Loucy (cell line): ENCODE data around the gene ZNF318.
"Not testable (repeated sequence)": the region's sequence is repeated elsewhere in the genome, so short reads cannot be mapped to it uniquely, and the experiment has no call there.

Source experiments
- H2AFZ ChIP-seq: fragments of 200-600 bp; sonication (generic); 2 replicates; pipeline ENCODE4 v1.6.0; 2016; ENCODE audit warnings: antibody characterized with exemption, mild to moderate bottlenecking, low read length, moderate library complexity
- H3F3A ChIP-seq: fragments of 200-600 bp; 2 replicates; pipeline ENCODE4 v1.6.0; 2016; ENCODE audit warnings: antibody characterized with exemption, low read depth, mild to moderate bottlenecking
- H3K27me3 ChIP-seq: fragments of 200-600 bp; sonication (generic); 2 replicates; pipeline ENCODE4 v1.6.1; 2014; ENCODE audit warnings: low read length, mild to moderate bottlenecking; ENCODE audit not compliant: insufficient read depth, poor library complexity, severe bottlenecking
- H3K36me3 ChIP-seq: fragments of 200-600 bp; sonication (generic); 2 replicates; pipeline ENCODE4 v1.6.1; 2016; ENCODE audit warnings: low read length; ENCODE audit not compliant: insufficient read depth
- H3K4me1 ChIP-seq: fragments of 200-600 bp; sonication (generic); 2 replicates; pipeline ENCODE4 v1.5.1; 2014; ENCODE audit warnings: low read length, mild to moderate bottlenecking; ENCODE audit not compliant: insufficient read depth, poor library complexity, severe bottlenecking
- H3K4me2 ChIP-seq: fragments of 200-600 bp; sonication (generic); 2 replicates; pipeline ENCODE4 v1.6.0; 2014; ENCODE audit warnings: antibody characterized with exemption, low read length, low read depth, mild to moderate bottlenecking; ENCODE audit not compliant: poor library complexity, severe bottlenecking
- H3K4me3 ChIP-seq: fragments of 200-600 bp; sonication (generic); 2 replicates; pipeline ENCODE4 v1.5.1; 2014; ENCODE audit warnings: low read length, mild to moderate bottlenecking, mixed read lengths; ENCODE audit not compliant: poor library complexity, severe bottlenecking
- H3K79me2 ChIP-seq: fragments of 200-600 bp; sonication (generic); 2 replicates; pipeline ENCODE4 v1.6.1; 2014; ENCODE audit warnings: low read length; ENCODE audit not compliant: insufficient read depth
- H3K9ac ChIP-seq: fragments of 200-600 bp; sonication (generic); 2 replicates; pipeline ENCODE4 v1.6.0; 2014; ENCODE audit warnings: mild to moderate bottlenecking, low read depth, low read length, moderate library complexity; ENCODE audit not compliant: poor library complexity, severe bottlenecking
- H3K9me2 ChIP-seq: fragments of 200-600 bp; sonication (generic); replicated peaks from 2 replicates; pipeline ENCODE4 v1.6.1; 2016; ENCODE audit warnings: low read depth, low read length, mixed read lengths
- H3K9me3 ChIP-seq: fragments of 200-600 bp; sonication (generic); 2 replicates; pipeline ENCODE4 v1.6.1; 2014; ENCODE audit warnings: mild to moderate bottlenecking, antibody characterized with exemption, low read length, low read depth; ENCODE audit not compliant: insufficient read depth
- H4K20me1 ChIP-seq: fragments of 200-600 bp; sonication (generic); 2 replicates; pipeline ENCODE4 v1.6.0; 2014; ENCODE audit warnings: antibody characterized with exemption, low read length, mild to moderate bottlenecking; ENCODE audit not compliant: insufficient read depth, poor library complexity, severe bottlenecking
- CTCF ChIP-seq: fragments of 200-600 bp; sonication (generic); conservative IDR thresholded peaks from 2 replicates; pipeline ENCODE4 v1.5.1; 2014; ENCODE audit warnings: mild to moderate bottlenecking, antibody characterized with exemption, low read length
- EZH2phosphoT487 ChIP-seq: fragments of 200-600 bp; IDR thresholded peaks from 2 replicates; pipeline ENCODE4 v1.6.1; 2018; ENCODE audit warnings: antibody characterized with exemption, mild to moderate bottlenecking, moderate library complexity, borderline replicate concordance

ZNF318 gene

GRCh38 chr6:43359831-43360230 lies 9.6 kb downstream of the ZNF318 start:
- no peak overlapping the region for H3K4me3 ChIP-seq
- no peaks in the 10 kb centered on the region for H3K9me2 ChIP-seq
- no peak overlapping the region for H3K4me2 ChIP-seq
- H3K79me2 ChIP-seq: peaks cover 16% of the 10 kb centered on the region; the same call in 1 of the 2 replicates
- TF ChIP-seq EZH2phosphoT487 (no peak), CTCF (no peak)
- H3K4me1 ChIP-seq: peaks cover 38% of the 10 kb centered on the region
- no peaks in the 10 kb centered on the region for H3K9me3 ChIP-seq
- no peaks in the 10 kb centered on the region for H4K20me1 ChIP-seq
- no peaks in the 10 kb centered on the region for H3K27me3 ChIP-seq
- H2AFZ ChIP-seq: no peak overlapping the region
- H3K9ac ChIP-seq: no peak overlapping the region
- H3F3A ChIP-seq: no peaks in the 10 kb centered on the region
- H3K36me3 ChIP-seq: peaks cover 46% of the 10 kb centered on the region; the same call in 1 of the 2 replicates

GRCh38 chr6:43359381-43359780 lies 10.1 kb downstream of the ZNF318 start:
- Histone ChIP-seq H3K4me3 (no peak overlapping the region), H3F3A (no peaks in the 10 kb centered on the region), H3K4me2 (no peak overlapping the region), H3K36me3 (peaks cover 51% of the 10 kb centered on the region; the same call in 1 of the 2 replicates), H3K4me1 (peaks cover 33% of the 10 kb centered on the region), H2AFZ (no peak overlapping the region), H3K79me2 (peaks cover 16% of the 10 kb centered on the region; the same call in 1 of the 2 replicates), H3K9me3 (no peaks in the 10 kb centered on the region), H3K9me2 (no peaks in the 10 kb centered on the region), H3K9ac (no peak overlapping the region), H4K20me1 (no peaks in the 10 kb centered on the region), H3K27me3 (no peaks in the 10 kb centered on the region)
- no peak for TF ChIP-seq CTCF
- TF ChIP-seq EZH2phosphoT487: no peak

- Histone ChIP-seq H2AFZ (no peak overlapping the region), H4K20me1 (no peaks in the 10 kb centered on the region), H3K4me3 (no peak overlapping the region), H3K27me3 (no peaks in the 10 kb centered on the region), H3K4me1 (peaks cover 10% of the 10 kb centered on the region), H3K79me2 (peaks cover 11% of the 10 kb centered on the region; the same call in 1 of the 2 replicates), H3K9me3 (no peaks in the 10 kb centered on the region), H3K9ac (no peak overlapping the region), H3K9me2 (no peaks in the 10 kb centered on the region), H3F3A (no peaks in the 10 kb centered on the region), H3K36me3 (peaks cover 56% of the 10 kb centered on the region; the same call in 1 of the 2 replicates), H3K4me2 (no peak overlapping the region)
- TF ChIP-seq CTCF (peak; percentile 43), EZH2phosphoT487 (no peak)
Observed at GRCh38 chr6:43355862-43356590, 13.4 kb downstream of the ZNF318 start.

- not testable (repeated sequence) for H3K27me3 ChIP-seq, H3K4me1 ChIP-seq, H4K20me1 ChIP-seq, H3K9me2 ChIP-seq, H3F3A ChIP-seq, H3K9me3 ChIP-seq, H3K4me2 ChIP-seq, H3K79me2 ChIP-seq, H3K4me3 ChIP-seq, H2AFZ ChIP-seq, H3K9ac ChIP-seq
- H3K36me3 ChIP-seq: peaks cover 48% of the 10 kb centered on the region; the same call in 1 of the 2 replicates
Observed at GRCh38 chr6:43351951-43352350, 17.5 kb downstream of the ZNF318 start.
